Neural progenitor cell (in vitro differentiated cells): ENCODE measurements around the gene CERS4.

Source experiments
- EZH2phosphoT487 ChIP-seq: fragments of 200-600 bp; sonication (generic); IDR thresholded peaks from 2 replicates; pipeline ENCODE4 v1.6.1; 2017; ENCODE audit warnings: antibody characterized with exemption
- TF ChIP-seq, protein P1 (sequence below): fragments of 200-600 bp; sonication (generic); IDR thresholded peaks from 2 replicates; pipeline ENCODE4 v1.5.1; 2017; ENCODE audit warnings: antibody characterized with exemption, mild to moderate bottlenecking

DNA sequence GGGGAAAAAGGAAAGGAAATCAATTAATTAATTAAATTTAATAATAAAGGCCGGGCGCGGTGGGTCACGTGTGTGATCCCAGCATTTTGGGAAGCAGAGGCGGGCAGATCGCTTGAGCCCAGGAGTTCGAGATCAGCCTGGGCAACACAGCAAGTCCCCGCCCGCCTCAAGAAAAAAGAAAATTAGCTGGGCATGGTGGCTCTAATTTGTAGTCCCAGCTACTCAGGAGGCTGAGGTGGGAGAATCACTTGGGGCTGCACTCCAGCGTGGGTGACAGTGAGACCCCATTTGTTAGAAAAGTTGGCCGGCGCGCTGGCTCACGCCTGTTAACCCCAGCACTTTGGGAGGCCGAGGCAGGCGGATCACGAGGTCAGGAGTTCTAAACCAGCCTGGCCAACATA, 99.7 kb downstream of the CERS4 start:
- TF ChIP-seq, protein P1, sequence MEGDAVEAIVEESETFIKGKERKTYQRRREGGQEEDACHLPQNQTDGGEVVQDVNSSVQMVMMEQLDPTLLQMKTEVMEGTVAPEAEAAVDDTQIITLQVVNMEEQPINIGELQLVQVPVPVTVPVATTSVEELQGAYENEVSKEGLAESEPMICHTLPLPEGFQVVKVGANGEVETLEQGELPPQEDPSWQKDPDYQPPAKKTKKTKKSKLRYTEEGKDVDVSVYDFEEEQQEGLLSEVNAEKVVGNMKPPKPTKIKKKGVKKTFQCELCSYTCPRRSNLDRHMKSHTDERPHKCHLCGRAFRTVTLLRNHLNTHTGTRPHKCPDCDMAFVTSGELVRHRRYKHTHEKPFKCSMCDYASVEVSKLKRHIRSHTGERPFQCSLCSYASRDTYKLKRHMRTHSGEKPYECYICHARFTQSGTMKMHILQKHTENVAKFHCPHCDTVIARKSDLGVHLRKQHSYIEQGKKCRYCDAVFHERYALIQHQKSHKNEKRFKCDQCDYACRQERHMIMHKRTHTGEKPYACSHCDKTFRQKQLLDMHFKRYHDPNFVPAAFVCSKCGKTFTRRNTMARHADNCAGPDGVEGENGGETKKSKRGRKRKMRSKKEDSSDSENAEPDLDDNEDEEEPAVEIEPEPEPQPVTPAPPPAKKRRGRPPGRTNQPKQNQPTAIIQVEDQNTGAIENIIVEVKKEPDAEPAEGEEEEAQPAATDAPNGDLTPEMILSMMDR: no peak
- TF ChIP-seq EZH2phosphoT487: no peak
